ENCODE measurements around the gene COMMD8. TPM values are rescaled to one million over a fixed set of nuclear protein-coding genes. Genes with fewer than 3 reads are reported as not detected.
A peak's percentile ranks its signal among the peaks of the same experiment; 100 is the strongest.
"Not testable (repeated sequence)": the region's sequence is repeated elsewhere in the genome, so short reads cannot be mapped to it uniquely, and the experiment has no call there.

The COMMD8 gene
- total RNA-seq, 2 donors from 2014 or later: 11.6 to 18.5 TPM

GRCh38 chr4:47499700-47500099 is 36.2 kb upstream of the COMMD8 start:
- no peak for TF ChIP-seq CTCF (IDR thresholded peaks at IDR 0.05)
- no peaks in the 10 kb centered on the region for H3K9me3 ChIP-seq
- no peaks in the 10 kb centered on the region for H3K36me3 ChIP-seq
- H3K27me3 ChIP-seq: no peaks in the 10 kb centered on the region
- no peak for DNase-seq (ENCODE audit: low spot score)
- H3K4me3 ChIP-seq: no peak overlapping the region
- peaks cover 0 to 9% of the 10 kb centered on the region in 2 donors for H3K4me1 ChIP-seq
- H3K27ac ChIP-seq: no peak overlapping the region

GRCh38 chr4:47498899-47499298 is 35.4 kb upstream of the COMMD8 start:
- Histone ChIP-seq H3K36me3 (no peaks in the 10 kb centered on the region), H3K4me3 (no peak overlapping the region), H3K4me1 (peaks cover 0 to 9% of the 10 kb centered on the region in 2 donors), H3K27me3 (no peaks in the 10 kb centered on the region), H3K27ac (no peak overlapping the region), H3K9me3 (no peaks in the 10 kb centered on the region)
- no peak for DNase-seq (ENCODE audit: low spot score)
- TF ChIP-seq CTCF (IDR thresholded peaks at IDR 0.05): no peak

- H3K27me3 ChIP-seq: no peaks in the 10 kb centered on the region
- H3K9me3 ChIP-seq: no peaks in the 10 kb centered on the region
- H3K27ac ChIP-seq: no peak overlapping the region
- peaks cover 0 to 13% of the 10 kb centered on the region in 2 donors for H3K4me1 ChIP-seq
- H3K4me3 ChIP-seq: no peak overlapping the region
- TF ChIP-seq CTCF (IDR thresholded peaks at IDR 0.05): no peak
- H3K36me3 ChIP-seq: no peaks in the 10 kb centered on the region
- DNase-seq (ENCODE audit: low spot score): no peak
Observed at GRCh38 chr4:47494124-47494430, 30.6 kb upstream of the COMMD8 start.

GRCh38 chr4:47493238-47494123 is 30.0 kb upstream of the COMMD8 start:
- Histone ChIP-seq H3K4me1 (peaks cover 0 to 8% of the 10 kb centered on the region in 2 donors), H3K4me3 (no peak overlapping the region), H3K36me3 (no peaks in the 10 kb centered on the region), H3K27me3 (no peaks in the 10 kb centered on the region), H3K9me3 (no peaks in the 10 kb centered on the region), H3K27ac (no peak overlapping the region)
- no peak for TF ChIP-seq CTCF (IDR thresholded peaks at IDR 0.05)
- no peak for DNase-seq (ENCODE audit: low spot score)

- H3K27me3 ChIP-seq: no peaks in the 10 kb centered on the region
- no peak overlapping the region for H3K4me3 ChIP-seq
- no peak overlapping the region for H3K27ac ChIP-seq
- TF ChIP-seq CTCF (IDR thresholded peaks at IDR 0.05): peak; percentile 12 to 50
- DNase-seq (ENCODE audit: low spot score): no peak
- H3K4me1 ChIP-seq: peaks cover 0 to 15% of the 10 kb centered on the region in 2 donors
- no peaks in the 10 kb centered on the region for H3K9me3 ChIP-seq
- H3K36me3 ChIP-seq: no peaks in the 10 kb centered on the region
Observed at GRCh38 chr4:47490550-47490949, 27.0 kb upstream of the COMMD8 start.

- DNase-seq (ENCODE audit: low spot score): no peak
- H3K27ac ChIP-seq: no peak overlapping the region
- no peak overlapping the region for H3K4me3 ChIP-seq
- peaks cover 0 to 21% of the 10 kb centered on the region in 2 donors for H3K4me1 ChIP-seq
- no peak for TF ChIP-seq CTCF (IDR thresholded peaks at IDR 0.05)
- no peaks in the 10 kb centered on the region for H3K9me3 ChIP-seq
- H3K27me3 ChIP-seq: no peaks in the 10 kb centered on the region
- H3K36me3 ChIP-seq: no peaks in the 10 kb centered on the region
Observed at GRCh38 chr4:47488706-47489105, 25.2 kb upstream of the COMMD8 start.

GRCh38 chr4:47486727-47487126 is 23.2 kb upstream of the COMMD8 start:
- Histone ChIP-seq H3K4me3 (peak overlapping the region; percentile 59 to 63), H3K4me1 (peaks cover 0 to 14% of the 10 kb centered on the region in 2 donors)
- not testable (repeated sequence) for DNase-seq (ENCODE audit: low spot score); H3K27ac ChIP-seq; H3K9me3 ChIP-seq; H3K27me3 ChIP-seq; H3K36me3 ChIP-seq

Measured in right atrium auricular region (tissue), 2 donors.